B cell (primary cell): ENCODE results near the gene ATXN3L. TPM values are rescaled to one million over a fixed set of nuclear protein-coding genes. Genes with fewer than 3 reads are reported as not detected.

Experiments
- ATAC-seq: fragments of 200-7000 bp; cut with Tn5 transposase; one replicate; pipeline ENCODE4 v1.10.0; 2021; ENCODE audit warnings: low read depth, mild to moderate bottlenecking, moderate number of reproducible peaks, moderate library complexity
- CTCF ChIA-PET: fragments of 350-600 bp; sonication (Branson Sonifier 250); formaldehyde crosslinking; loops from one replicate; lab custom pipeline; 2021; ENCODE audit warnings: antibody characterized with exemption, inconsistent platforms; lab: Charles Lee
- POLR2A ChIA-PET: fragments of 350-600 bp; sonication (Branson Sonifier 250); formaldehyde crosslinking; loops from one replicate; lab custom pipeline; 2021; ENCODE audit warnings: antibody characterized with exemption; lab: Charles Lee
- DNase-seq: peaks from one replicate; pipeline ENCODE4 v3.0.0; 2013
- H2AFZ ChIP-seq: 2 replicates; pipeline ENCODE4 v1.6.1; 2012; ENCODE audit warnings: mild to moderate bottlenecking, low read depth, low read length; ENCODE audit not compliant: insufficient read depth, poor library complexity, severe bottlenecking
- H3K27ac ChIP-seq, 2 donors: 1 replicate in 1 of 2; 2 replicates in 1 of 2; pipeline ENCODE4 v1.5.1; 2012 to 2013; ENCODE audit warnings: low read length in 2 of 2, mild to moderate bottlenecking in 2 of 2, moderate library complexity in 1 of 2
- H3K27me3 ChIP-seq, 4 experiments: fragments of 200-600 bp in 1 of 4; sonication (generic) in 1 of 4; replicated peaks in 1 of 4; 1 replicate in 2 of 4; 2 replicates in 2 of 4; pipeline versions ENCODE4 v1.6.1 to v1.7.0; 2013 to 2016; ENCODE audit warnings: low read length in 3 of 4, mild to moderate bottlenecking in 2 of 4, mixed read lengths in 1 of 4, moderate library complexity in 1 of 4; ENCODE audit not compliant: insufficient read depth in 4 of 4, control insufficient read depth in 3 of 4; ENCODE audit errors: control extremely low read depth in 1 of 4
- H3K36me3 ChIP-seq, 2 experiments: replicated peaks in 1 of 2; 1 replicate in 1 of 2; 2 replicates in 1 of 2; pipeline versions ENCODE4 v1.6.1 to v1.7.1; 2013; ENCODE audit warnings: low read length in 1 of 2; ENCODE audit not compliant: insufficient read depth in 2 of 2, control insufficient read depth in 1 of 2; ENCODE audit errors: control extremely low read depth in 1 of 2, extremely low read depth in 1 of 2
- H3K4me1 ChIP-seq, 2 donors: fragments of 200-600 bp in 1 of 2; sonication (generic) in 1 of 2; 1 replicate in 1 of 2; 2 replicates in 1 of 2; pipeline versions ENCODE4 v1.5.1 to v1.6.1; 2013 to 2017; ENCODE audit warnings: low read length in 2 of 2; ENCODE audit not compliant: control insufficient read depth in 2 of 2, insufficient read depth in 2 of 2
- H3K4me2 ChIP-seq: replicated peaks from 2 replicates; pipeline ENCODE3; 2012; ENCODE audit warnings: mild to moderate bottlenecking, low read depth, low read length; ENCODE audit not compliant: poor library complexity, severe bottlenecking
- H3K4me3 ChIP-seq, 5 experiments: fragments of 200-600 bp in 1 of 5; sonication (generic) in 1 of 5; 1 replicate in 3 of 5; 2 replicates in 2 of 5; pipeline versions ENCODE4 v1.5.1 to v1.7.0; 2011 to 2016; ENCODE audit warnings: low read length in 4 of 5, mild to moderate bottlenecking in 4 of 5, low read depth in 2 of 5, control low read depth in 1 of 5, moderate library complexity in 1 of 5; ENCODE audit not compliant: insufficient read depth in 1 of 5; ENCODE audit errors: control extremely low read depth in 1 of 5, extremely low read depth in 1 of 5
- H3K79me2 ChIP-seq: fragments of 200-600 bp; sonication (generic); one replicate; pipeline ENCODE4 v1.6.0; 2016; ENCODE audit warnings: low read length; ENCODE audit not compliant: control insufficient read depth, insufficient read depth
- H3K9ac ChIP-seq: fragments of 200-600 bp; sonication (generic); 2 replicates; pipeline ENCODE4 v1.6.1; 2017; ENCODE audit warnings: mild to moderate bottlenecking, low read length, moderate library complexity
- H3K9me3 ChIP-seq, 3 donors: one replicate each; pipeline versions ENCODE4 v1.6.1 to v1.7.1; 2013; ENCODE audit warnings: low read length in 2 of 3; ENCODE audit not compliant: control insufficient read depth in 2 of 3, insufficient read depth in 1 of 3; ENCODE audit errors: control extremely low read depth in 1 of 3
- H4K20me1 ChIP-seq: 2 replicates; pipeline ENCODE4 v1.6.0; 2012; ENCODE audit warnings: mild to moderate bottlenecking, low read length; ENCODE audit not compliant: insufficient read depth, control insufficient read depth, poor library complexity, severe bottlenecking
- H3K27ac Mint-ChIP-seq: one replicate; pipeline ENCODE4 v1.8.0; 2021; ENCODE audit warnings: mixed read lengths
- H3K27me3 Mint-ChIP-seq: one replicate; pipeline ENCODE4 v1.8.0; 2021; ENCODE audit warnings: mixed read lengths
- H3K4me1 Mint-ChIP-seq: one replicate; pipeline ENCODE4 v1.8.0; 2021; ENCODE audit warnings: mixed read lengths
- H3K4me3 Mint-ChIP-seq: one replicate; pipeline ENCODE4 v1.8.0; 2021; ENCODE audit warnings: mixed read lengths
- H3K9me3 Mint-ChIP-seq: one replicate; pipeline ENCODE4 v1.8.0; 2022; ENCODE audit warnings: mixed read lengths; ENCODE audit not compliant: insufficient read depth
- EZH2 ChIP-seq: IDR thresholded peaks from 2 replicates; pipeline ENCODE4 v1.6.1; 2012; ENCODE audit warnings: borderline replicate concordance, low read depth, mild to moderate bottlenecking, moderate library complexity, low read length; ENCODE audit not compliant: insufficient read depth, poor library complexity, severe bottlenecking
- WGBS: methylation state at CpG from one replicate; pipeline ENCODE4 v1.1.5; 2013; ENCODE audit warnings: missing lambda C conversion rate; ENCODE audit not compliant: insufficient coverage; 5-methylcytosine and 5-hydroxymethylcytosine counted together
- intact Hi-C: fragments of 100-400 bp; cut with micrococcal nuclease; formaldehyde crosslinking; loops from one replicate; pipeline ENCODE4 v1.10.0; 2022
- polyA plus RNA-seq: library from polyadenylated mRNA; depleted of rRNA; stranded (reverse); fragments of >200 nt; gene quantifications from 2 replicates; pipeline ENCODE4 v1.2.3, GENCODE V29; 2012
- total RNA-seq, 2 donors: library from RNA; stranded (reverse); fragments of 120-200 nt in 1 of 2; gene quantifications; 1 replicate in 1 of 2; 2 replicates in 1 of 2; pipeline versions ENCODE4 v1.2.3 to v1.2.4, GENCODE V29; 2013 to 2022
- TF ChIP-seq, protein P1 (sequence below): fragments of 200-600 bp; IDR thresholded peaks from one replicate; pipeline ENCODE4 v1.8.0; 2022; ENCODE audit warnings: antibody characterized with exemption, mild to moderate bottlenecking

Gene ATXN3L
- total and polyA plus RNA-seq, 2 donors (not counting 1 experiment from before 2014, with no cell fraction given), result not detected

DNA sequence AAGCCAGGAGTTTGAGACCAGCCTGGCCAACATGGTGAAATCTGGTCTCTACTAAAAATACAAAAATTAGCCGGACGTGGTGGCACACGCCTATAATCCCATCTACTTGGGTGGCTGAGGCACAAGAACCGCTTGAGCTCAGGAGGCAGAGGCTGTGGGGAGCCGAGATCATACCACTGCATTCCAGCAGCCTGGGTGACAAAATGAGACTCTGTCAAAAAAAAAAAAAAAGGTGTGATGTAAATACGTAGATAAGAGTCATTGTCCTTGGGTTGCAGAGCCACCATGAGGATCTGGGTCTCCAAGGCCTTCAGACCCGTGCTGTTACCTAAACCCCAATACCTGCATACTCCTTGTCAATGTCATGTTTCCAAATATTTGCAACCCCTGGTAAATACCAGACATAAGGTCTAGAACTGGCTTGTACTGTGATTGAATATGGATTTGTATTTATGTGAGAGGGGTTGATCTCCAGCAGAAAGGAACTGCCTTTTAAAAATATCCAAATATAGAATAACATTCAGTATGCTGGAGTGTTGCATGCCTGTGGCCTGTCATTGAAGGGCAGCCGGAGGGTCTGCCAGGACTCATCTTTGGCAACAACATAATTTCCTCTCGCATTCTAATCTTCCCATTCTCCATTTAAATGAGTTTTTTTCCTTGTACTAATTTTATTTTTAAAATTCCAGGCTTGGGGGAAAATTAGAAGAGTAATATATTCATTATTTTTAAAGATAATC lies 40.4 kb downstream of the ATXN3L start:
- Histone ChIP-seq H3K36me3 (no peaks in the 10 kb centered on the region), H4K20me1 (no peaks in the 10 kb centered on the region), H3K9me3 (peaks cover 0 to under 1% (median 0%) of the 10 kb centered on the region in 3 donors), H2AFZ (no peak overlapping the region), H3K27me3 (no peaks in the 10 kb centered on the region), H3K9ac (no peak overlapping the region), H3K27ac (no peak overlapping the region), H3K79me2 (no peaks in the 10 kb centered on the region), H3K4me1 (peaks cover 11% of the 10 kb centered on the region in 2 donors), H3K4me2 (no peak overlapping the region), H3K4me3 (no peak overlapping the region)
- ChIA-PET CTCF (no interaction called here), POLR2A (no interaction called here)
- no peaks in the 10 kb centered on the region for H3K27me3 Mint-ChIP-seq
- DNase-seq (no peak), ATAC-seq (no peak)
- intact Hi-C loops, result no loop called here
- 100% methylated on average over 3 of the region's 9 CpGs for WGBS
- H3K9me3 Mint-ChIP-seq, result no peaks in the 10 kb centered on the region
- no peak for TF ChIP-seq EZH2
- H3K4me3 Mint-ChIP-seq, result no peak overlapping the region
- no peak overlapping the region for H3K27ac Mint-ChIP-seq
- peaks cover 10% of the 10 kb centered on the region for H3K4me1 Mint-ChIP-seq

DNA sequence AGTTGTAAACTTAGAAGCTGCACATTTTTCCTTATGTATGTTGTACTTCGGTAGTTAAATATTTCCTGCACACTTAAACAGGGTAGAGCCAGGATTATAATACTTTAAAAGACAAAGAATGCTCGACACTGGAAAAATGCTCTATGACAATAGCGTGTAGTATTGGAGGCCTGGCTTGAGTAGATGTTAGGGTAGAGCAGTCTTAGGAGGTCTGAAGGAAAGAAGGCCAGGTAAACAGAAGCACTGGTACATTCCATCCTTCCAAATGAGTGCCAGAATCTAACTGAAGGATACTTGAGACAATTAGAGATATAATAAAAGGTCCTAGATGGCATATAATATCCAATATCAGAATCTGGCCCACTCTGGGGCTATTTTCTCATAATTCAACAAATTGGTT lies 42.3 kb downstream of the ATXN3L start:
- POLR2A ChIA-PET, result no interaction called here
- WGBS, result no CpG with 5 or more reads among the region's 3 CpGs

More for the DNA sequence above, 42.3 kb downstream of the ATXN3L start:
- DNase-seq (no peak), ATAC-seq (no peak)
- no peak overlapping the region for H3K4me3 Mint-ChIP-seq
- no peaks in the 10 kb centered on the region for H3K4me1 Mint-ChIP-seq
- Histone ChIP-seq H3K9me3 (no peaks in the 10 kb centered on the region), H3K36me3 (no peaks in the 10 kb centered on the region), H3K79me2 (no peaks in the 10 kb centered on the region), H3K4me3 (no peak overlapping the region), H3K27me3 (no peaks in the 10 kb centered on the region), H4K20me1 (no peaks in the 10 kb centered on the region), H3K27ac (no peak overlapping the region), H3K4me2 (no peak overlapping the region), H3K4me1 (no peaks in the 10 kb centered on the region), H3K9ac (no peak overlapping the region), H2AFZ (no peak overlapping the region)
- H3K9me3 Mint-ChIP-seq, result no peaks in the 10 kb centered on the region
- CTCF ChIA-PET, result no interaction called here
- H3K27me3 Mint-ChIP-seq, result no peaks in the 10 kb centered on the region
- TF ChIP-seq, protein P1, sequence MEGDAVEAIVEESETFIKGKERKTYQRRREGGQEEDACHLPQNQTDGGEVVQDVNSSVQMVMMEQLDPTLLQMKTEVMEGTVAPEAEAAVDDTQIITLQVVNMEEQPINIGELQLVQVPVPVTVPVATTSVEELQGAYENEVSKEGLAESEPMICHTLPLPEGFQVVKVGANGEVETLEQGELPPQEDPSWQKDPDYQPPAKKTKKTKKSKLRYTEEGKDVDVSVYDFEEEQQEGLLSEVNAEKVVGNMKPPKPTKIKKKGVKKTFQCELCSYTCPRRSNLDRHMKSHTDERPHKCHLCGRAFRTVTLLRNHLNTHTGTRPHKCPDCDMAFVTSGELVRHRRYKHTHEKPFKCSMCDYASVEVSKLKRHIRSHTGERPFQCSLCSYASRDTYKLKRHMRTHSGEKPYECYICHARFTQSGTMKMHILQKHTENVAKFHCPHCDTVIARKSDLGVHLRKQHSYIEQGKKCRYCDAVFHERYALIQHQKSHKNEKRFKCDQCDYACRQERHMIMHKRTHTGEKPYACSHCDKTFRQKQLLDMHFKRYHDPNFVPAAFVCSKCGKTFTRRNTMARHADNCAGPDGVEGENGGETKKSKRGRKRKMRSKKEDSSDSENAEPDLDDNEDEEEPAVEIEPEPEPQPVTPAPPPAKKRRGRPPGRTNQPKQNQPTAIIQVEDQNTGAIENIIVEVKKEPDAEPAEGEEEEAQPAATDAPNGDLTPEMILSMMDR, result no peak
- no peak for TF ChIP-seq EZH2
- intact Hi-C loops, result no loop called here
- no peak overlapping the region for H3K27ac Mint-ChIP-seq
